HG02623 (cell line): ENCODE results near the gene AGA.

Experiments used
- ATAC-seq: cut with Tn5 transposase; IDR thresholded peaks from one replicate; pipeline ENCODE4 v1.9.1; 2021; ENCODE audit warnings: moderate library complexity; ENCODE audit not compliant: unreplicated experiment

The AGA gene

GRCh38 chr4:177447417-177448004 lies 5.3 kb upstream of the AGA start:
- ATAC-seq = no peak

- no peak for ATAC-seq
Observed at GRCh38 chr4:177446586-177446985, 4.3 kb upstream of the AGA start.

- no peak for ATAC-seq
Observed at GRCh38 chr4:177444911-177445736, 2.9 kb upstream of the AGA start.

- peak; percentile 28 for ATAC-seq
Observed at GRCh38 chr4:177441061-177441802, 1.0 kb downstream of the AGA start.

GRCh38 chr4:177436456-177436855 lies 5.8 kb downstream of the AGA start:
- no peak for ATAC-seq

- no peak for ATAC-seq
Observed at GRCh38 chr4:177434667-177435066, 7.6 kb downstream of the AGA start.

GRCh38 chr4:177427192-177427591 lies 15.0 kb downstream of the AGA start:
- ATAC-seq = no peak

- ATAC-seq = no peak
Observed at GRCh38 chr4:177419434-177419833, 22.8 kb downstream of the AGA start.

GRCh38 chr4:177413656-177414055 lies 28.6 kb downstream of the AGA start:
- ATAC-seq = no peak

GRCh38 chr4:177413076-177413475 lies 29.2 kb downstream of the AGA start:
- no peak for ATAC-seq

GRCh38 chr4:177411996-177412395 lies 30.2 kb downstream of the AGA start:
- ATAC-seq = no peak

- no peak for ATAC-seq
Observed at GRCh38 chr4:177410566-177410965, 31.7 kb downstream of the AGA start.

GRCh38 chr4:177408023-177408422 lies 34.2 kb downstream of the AGA start:
- ATAC-seq = no peak

- no peak for ATAC-seq
Observed at GRCh38 chr4:177405508-177405907, 36.7 kb downstream of the AGA start.

GRCh38 chr4:177404986-177405385 lies 37.3 kb downstream of the AGA start:
- ATAC-seq = no peak

GRCh38 chr4:177404342-177404741 lies 37.9 kb downstream of the AGA start:
- ATAC-seq = no peak

GRCh38 chr4:177403746-177404145 lies 38.5 kb downstream of the AGA start:
- ATAC-seq = no peak

- no peak for ATAC-seq
Observed at GRCh38 chr4:177401658-177402273, 40.5 kb downstream of the AGA start.

GRCh38 chr4:177400030-177400429 lies 42.2 kb downstream of the AGA start:
- ATAC-seq = no peak

GRCh38 chr4:177396352-177396751 lies 45.9 kb downstream of the AGA start:
- no peak for ATAC-seq

- ATAC-seq = no peak
Observed at GRCh38 chr4:177393236-177393635, 49.0 kb downstream of the AGA start.
